ENCODE data around the gene CFAP20DC.

DNA sequence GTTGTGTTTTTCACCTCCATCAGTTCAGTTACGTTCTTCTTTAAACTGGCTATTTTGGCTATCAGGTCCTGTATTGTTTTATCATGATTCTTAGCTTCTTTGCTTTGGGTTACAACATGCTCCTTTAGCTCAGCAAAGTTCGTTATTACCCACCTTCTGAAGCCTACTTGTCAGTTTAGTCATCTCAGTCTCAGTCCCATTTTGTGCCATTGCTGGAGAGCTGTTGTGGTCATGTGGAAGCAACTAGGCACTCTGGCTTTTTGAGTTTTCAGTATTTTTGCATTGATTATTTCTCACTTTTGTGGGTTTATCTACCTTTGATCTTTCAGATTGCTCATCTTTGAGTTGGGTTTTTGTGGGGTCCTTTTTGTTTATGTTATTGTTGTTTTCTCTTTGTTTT is 151.3 kb downstream of the CFAP20DC start:
- TF ChIP-seq NFYB (IDR thresholded peaks at IDR 0.05; ENCODE audit: insufficient read depth, low read depth, low read length) (no peak), ZNF384 (IDR thresholded peaks at IDR 0.05; ENCODE audit: borderline replicate concordance, low read depth, low read length) (no peak), RAD51 (IDR thresholded peaks at IDR 0.05) (no peak), FOXM1 (IDR thresholded peaks at IDR 0.05; ENCODE audit: low read depth, low read length) (no peak), POLR2A (IDR thresholded peaks at IDR 0.05; ENCODE audit: low read depth, low read length) (no peak), ZNF274 (IDR thresholded peaks at IDR 0.05; ENCODE audit: insufficient read depth, insufficient read length) (no peak), CHD2 (IDR thresholded peaks at IDR 0.05; ENCODE audit: borderline replicate concordance, low read depth, low read length) (no peak), SP1 (IDR thresholded peaks at IDR 0.05; ENCODE audit: low read depth, low read length) (no peak), BRCA1 (IDR thresholded peaks at IDR 0.05; ENCODE audit: low read depth, low read length) (no peak), PML (IDR thresholded peaks at IDR 0.05; ENCODE audit: low read length) (no peak), TCF12 (IDR thresholded peaks at IDR 0.05; ENCODE audit: low read depth, low read length) (no peak)
- TF ChIP-seq, protein P1, sequence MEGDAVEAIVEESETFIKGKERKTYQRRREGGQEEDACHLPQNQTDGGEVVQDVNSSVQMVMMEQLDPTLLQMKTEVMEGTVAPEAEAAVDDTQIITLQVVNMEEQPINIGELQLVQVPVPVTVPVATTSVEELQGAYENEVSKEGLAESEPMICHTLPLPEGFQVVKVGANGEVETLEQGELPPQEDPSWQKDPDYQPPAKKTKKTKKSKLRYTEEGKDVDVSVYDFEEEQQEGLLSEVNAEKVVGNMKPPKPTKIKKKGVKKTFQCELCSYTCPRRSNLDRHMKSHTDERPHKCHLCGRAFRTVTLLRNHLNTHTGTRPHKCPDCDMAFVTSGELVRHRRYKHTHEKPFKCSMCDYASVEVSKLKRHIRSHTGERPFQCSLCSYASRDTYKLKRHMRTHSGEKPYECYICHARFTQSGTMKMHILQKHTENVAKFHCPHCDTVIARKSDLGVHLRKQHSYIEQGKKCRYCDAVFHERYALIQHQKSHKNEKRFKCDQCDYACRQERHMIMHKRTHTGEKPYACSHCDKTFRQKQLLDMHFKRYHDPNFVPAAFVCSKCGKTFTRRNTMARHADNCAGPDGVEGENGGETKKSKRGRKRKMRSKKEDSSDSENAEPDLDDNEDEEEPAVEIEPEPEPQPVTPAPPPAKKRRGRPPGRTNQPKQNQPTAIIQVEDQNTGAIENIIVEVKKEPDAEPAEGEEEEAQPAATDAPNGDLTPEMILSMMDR (IDR thresholded peaks at IDR 0.05 in 2 of 3, conservative IDR thresholded peaks at IDR 0.05 in 1 of 3; ENCODE audit: control insufficient read depth in 2 of 3, extremely low read depth in 1 of 3, insufficient read depth in 1 of 3, low read depth in 3 of 3, low read length in 3 of 3) = no peak
- TF ChIP-seq, protein P2, sequence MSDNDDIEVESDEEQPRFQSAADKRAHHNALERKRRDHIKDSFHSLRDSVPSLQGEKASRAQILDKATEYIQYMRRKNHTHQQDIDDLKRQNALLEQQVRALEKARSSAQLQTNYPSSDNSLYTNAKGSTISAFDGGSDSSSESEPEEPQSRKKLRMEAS (IDR thresholded peaks at IDR 0.05; ENCODE audit: low read depth, low read length) = no peak
